IgD-negative memory B cell (primary cell): Measurements from ENCODE around the gene FAM107B. TPM values are rescaled to one million over a fixed set of nuclear protein-coding genes. Genes with fewer than 3 reads are reported as not detected.
"Not testable (repeated sequence)": the region's sequence is repeated elsewhere in the genome, so short reads cannot be mapped to it uniquely, and the experiment has no call there.

Experiments used
- H3K27ac Mint-ChIP-seq, 3 donors: one replicate each; pipeline ENCODE4 v1.8.0; 2020 to 2022; ENCODE audit warnings: mild to moderate bottlenecking in 3 of 3, mixed read lengths in 3 of 3, moderate library complexity in 1 of 3
- H3K27me3 Mint-ChIP-seq: one replicate; pipeline ENCODE4 v1.8.0; 2021; ENCODE audit warnings: mixed read lengths
- H3K36me3 Mint-ChIP-seq: one replicate; pipeline ENCODE4 v1.8.0; 2020; ENCODE audit warnings: mild to moderate bottlenecking, mixed read lengths
- H3K4me1 Mint-ChIP-seq, 3 donors: one replicate each; pipeline ENCODE4 v1.8.0; 2020 to 2022; ENCODE audit warnings: mixed read lengths in 3 of 3, mild to moderate bottlenecking in 1 of 3
- H3K4me3 Mint-ChIP-seq, 4 donors: one replicate each; pipeline ENCODE4 v1.8.0; 2020 to 2022; ENCODE audit warnings: mild to moderate bottlenecking in 4 of 4, mixed read lengths in 4 of 4, moderate library complexity in 3 of 4
- H3K9me3 Mint-ChIP-seq, 3 donors: one replicate each; pipeline ENCODE4 v1.8.0; 2020 to 2021; ENCODE audit warnings: mixed read lengths in 3 of 3, mild to moderate bottlenecking in 1 of 3
- polyA plus RNA-seq: library from polyadenylated mRNA; unstranded; fragments of 300-500 nt; fragmentation: Illumina TruSeq; gene quantifications from one replicate; pipeline ENCODE4 v1.2.3, GENCODE V29; 2021

FAM107B gene
- polyA plus RNA-seq, 1 donor from 2014 or later = 113 TPM

DNA sequence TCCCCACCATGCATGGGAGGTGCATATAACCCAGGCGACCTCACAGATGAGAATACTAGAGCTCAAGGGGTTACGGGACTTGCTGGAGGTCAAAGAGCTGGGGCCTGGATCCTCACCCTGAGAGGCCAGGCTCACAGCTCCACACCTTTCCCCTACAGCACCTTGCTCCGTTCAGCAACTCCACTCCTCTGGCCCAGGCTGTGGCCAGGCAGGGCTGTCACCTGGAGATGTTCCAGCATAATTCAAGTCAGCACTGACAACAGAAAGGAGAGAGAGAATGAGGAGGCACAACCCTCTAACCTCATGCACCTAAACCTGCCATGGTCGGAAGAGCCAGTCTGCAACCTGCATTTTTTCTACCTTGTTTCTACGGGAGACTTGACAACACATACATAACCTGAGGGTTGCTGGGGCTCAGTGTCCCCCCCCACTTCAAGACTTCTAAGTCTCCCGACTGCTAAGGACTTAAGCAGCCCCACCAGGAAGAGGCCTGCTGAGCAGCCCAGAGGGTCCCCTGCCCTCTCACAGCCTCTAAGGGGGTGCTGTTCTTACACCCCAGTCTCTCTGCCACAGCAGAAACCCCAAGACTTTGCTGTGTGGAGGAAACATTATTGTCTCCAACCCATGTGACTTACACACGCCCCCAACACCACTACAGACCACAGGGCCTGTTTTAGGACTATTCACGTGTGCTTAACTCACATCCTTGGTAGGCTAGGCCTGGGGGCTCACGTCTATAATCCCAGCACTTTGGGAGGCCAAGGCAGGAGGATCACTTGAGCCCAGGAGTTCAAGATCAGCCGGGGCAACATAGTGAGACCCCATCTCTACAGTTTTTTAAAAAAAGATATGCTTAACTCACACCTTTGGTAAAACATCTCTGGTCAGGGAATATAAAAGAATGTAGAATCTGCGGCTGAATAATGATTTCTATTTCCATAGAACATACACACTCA is 175.6 kb downstream of the FAM107B start:
- Mint-ChIP-seq H3K9me3 (no peaks in the 10 kb centered on the region), H3K27me3 (no peaks in the 10 kb centered on the region), H3K4me1 (peaks cover 53 to 58% (median 56%) of the 10 kb centered on the region in 3 donors), H3K36me3 (peaks cover 21% of the 10 kb centered on the region), H3K27ac (peak overlapping the region; percentile 11 to 85 (median 75)), H3K4me3 (peak overlapping the region in 2 of 4 donors; percentile 8 to 28)

DNA sequence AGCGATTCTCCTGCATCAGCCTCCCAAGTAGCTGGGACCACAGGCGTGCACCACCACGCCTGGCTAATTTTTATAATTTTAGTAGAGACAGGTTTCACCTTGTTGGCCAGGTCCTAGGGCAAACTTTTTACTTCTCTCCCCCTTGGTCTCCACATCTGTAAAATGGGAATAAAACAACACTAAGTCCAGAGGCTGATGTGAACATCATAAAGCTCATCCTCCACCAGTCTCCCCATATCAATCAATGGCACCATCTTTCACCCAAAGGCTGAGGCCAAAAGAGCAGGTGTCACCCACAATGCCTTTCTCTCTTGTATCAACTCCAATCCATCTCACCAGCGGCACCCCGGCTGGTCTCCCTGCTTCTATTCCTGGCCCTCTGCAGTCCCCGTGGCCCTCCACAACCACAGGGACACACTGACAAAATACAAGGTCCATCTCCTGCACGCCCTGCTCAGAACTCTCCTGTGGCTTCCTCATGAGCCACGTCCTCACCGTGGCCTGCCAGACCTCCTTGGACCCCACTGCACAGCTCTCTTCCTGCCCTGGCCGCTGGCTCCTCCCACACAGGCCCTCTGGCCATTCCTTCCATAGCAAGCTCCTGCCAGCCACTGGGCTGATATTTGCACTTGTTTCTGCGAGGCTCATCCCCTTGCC is 179.0 kb downstream of the FAM107B start:
- peaks cover 20% of the 10 kb centered on the region for H3K36me3 Mint-ChIP-seq
- peak overlapping the region in 2 of 4 donors; percentile 1 to 72 for H3K4me3 Mint-ChIP-seq
- H3K9me3 Mint-ChIP-seq = no peaks in the 10 kb centered on the region
- H3K27me3 Mint-ChIP-seq = no peaks in the 10 kb centered on the region
- peak overlapping the region; percentile 26 to 75 (median 59) for H3K27ac Mint-ChIP-seq
- peaks cover 38 to 63% (median 59%) of the 10 kb centered on the region in 3 donors for H3K4me1 Mint-ChIP-seq

DNA sequence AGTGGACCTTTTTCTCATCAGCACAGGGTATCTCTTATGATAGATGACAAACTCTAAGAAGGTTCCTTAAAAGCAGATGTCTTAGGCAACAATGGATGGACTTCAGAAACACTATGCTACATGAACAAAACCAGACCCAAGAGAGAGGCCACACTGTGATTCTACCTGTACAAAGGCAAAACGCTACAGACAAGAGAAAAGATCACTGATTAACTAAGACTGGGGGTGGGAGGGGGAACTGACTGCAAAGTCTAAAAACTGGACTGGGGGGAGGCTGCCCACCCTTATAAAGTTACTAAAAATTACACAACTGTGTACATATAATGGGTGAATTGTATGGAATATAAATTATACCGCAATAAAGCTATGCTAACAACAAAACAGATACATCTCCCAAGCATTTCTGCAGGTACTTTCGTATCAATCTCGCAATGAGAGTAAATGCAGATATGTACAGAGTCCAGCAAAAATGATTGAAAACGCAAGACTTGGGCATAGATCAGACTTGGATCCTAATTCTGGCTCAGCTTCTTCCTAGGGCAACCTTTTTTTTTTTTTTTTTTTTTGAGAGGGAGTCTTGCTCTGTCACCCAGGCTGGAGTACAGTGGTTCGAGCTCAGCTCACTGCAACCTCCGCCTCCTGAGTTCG is 179.7 kb downstream of the FAM107B start:
- H3K27me3 Mint-ChIP-seq = no peaks in the 10 kb centered on the region
- no peaks in the 10 kb centered on the region for H3K9me3 Mint-ChIP-seq
- H3K27ac Mint-ChIP-seq = peak overlapping the region; percentile 16 to 54 (median 17)
- peak overlapping the region in 1 of 4 donors; percentile 50 for H3K4me3 Mint-ChIP-seq
- peaks cover 17% of the 10 kb centered on the region for H3K36me3 Mint-ChIP-seq
- H3K4me1 Mint-ChIP-seq = peaks cover 42 to 67% (median 61%) of the 10 kb centered on the region in 3 donors

DNA sequence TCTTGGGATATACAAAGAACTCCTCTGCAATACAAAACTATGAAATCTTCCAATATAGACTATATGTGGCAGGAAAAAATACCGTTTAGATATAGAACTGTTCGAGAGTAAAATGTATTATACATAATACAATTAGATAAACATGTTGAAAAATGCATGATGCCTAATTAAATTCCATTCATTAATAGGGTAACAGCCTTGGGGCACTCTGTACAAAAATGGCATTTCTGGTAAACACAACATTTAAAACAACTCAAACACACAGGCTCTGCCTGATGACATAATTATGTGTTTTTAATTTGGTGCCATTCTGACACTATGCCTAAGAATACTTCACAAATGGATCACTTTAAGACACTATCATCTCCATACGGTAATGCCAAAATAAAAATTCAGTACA is 180.9 kb downstream of the FAM107B start:
- H3K36me3 Mint-ChIP-seq = peaks cover 12% of the 10 kb centered on the region
- no peaks in the 10 kb centered on the region for H3K9me3 Mint-ChIP-seq
- H3K27ac Mint-ChIP-seq = no peak overlapping the region
- peaks cover 52 to 71% (median 66%) of the 10 kb centered on the region in 3 donors for H3K4me1 Mint-ChIP-seq
- no peaks in the 10 kb centered on the region for H3K27me3 Mint-ChIP-seq
- H3K4me3 Mint-ChIP-seq = peak overlapping the region in 1 of 4 donors; percentile 73

DNA sequence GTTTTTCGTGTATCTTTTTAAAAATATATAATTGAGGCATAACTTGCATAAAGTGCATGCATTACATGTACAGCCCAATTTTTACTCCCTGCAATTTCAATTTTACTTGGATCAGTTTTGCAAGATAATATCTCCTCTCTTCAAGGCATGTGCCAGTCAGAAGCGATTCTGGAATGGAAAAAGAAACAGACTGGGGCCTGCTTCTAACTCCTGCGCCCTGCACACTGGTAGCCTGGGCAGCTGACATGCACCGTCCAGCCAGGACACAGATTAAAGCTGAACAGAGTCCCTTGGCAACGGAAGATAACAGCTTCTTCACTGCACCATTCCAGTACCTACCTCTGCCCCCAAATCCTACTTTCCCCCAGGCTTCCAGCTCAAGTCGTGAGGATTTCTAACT is 182.1 kb downstream of the FAM107B start:
- Mint-ChIP-seq H3K4me1 (peaks cover 64 to 74% (median 69%) of the 10 kb centered on the region in 3 donors), H3K36me3 (peaks cover 9% of the 10 kb centered on the region), H3K27ac (peak overlapping the region in 1 of 3 donors; percentile 60), H3K4me3 (peak overlapping the region in 1 of 4 donors; percentile 62), H3K27me3 (no peaks in the 10 kb centered on the region), H3K9me3 (no peaks in the 10 kb centered on the region)

DNA sequence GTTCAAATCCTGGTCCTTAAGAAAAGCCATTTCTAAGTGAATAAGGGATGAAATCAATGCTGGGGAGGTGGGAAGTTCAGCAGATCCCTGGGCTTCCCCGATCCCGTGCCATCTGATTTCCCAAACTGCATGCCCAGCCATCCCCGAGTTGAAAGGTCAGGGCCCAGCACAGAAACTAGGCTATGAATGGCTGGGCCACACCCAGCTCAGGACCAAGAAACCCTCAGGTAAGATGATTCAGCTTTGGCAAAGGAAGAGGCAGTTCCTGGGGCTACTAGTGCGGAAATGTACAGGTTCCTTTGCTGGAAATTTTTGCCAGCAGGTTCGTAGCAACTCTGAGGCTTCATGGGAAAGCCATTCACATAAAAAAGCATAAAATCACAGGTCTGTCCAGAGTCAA is 182.7 kb downstream of the FAM107B start:
- Mint-ChIP-seq H3K4me1 (peaks cover 63 to 73% (median 71%) of the 10 kb centered on the region in 3 donors), H3K36me3 (peaks cover 9% of the 10 kb centered on the region), H3K4me3 (no peak overlapping the region), H3K27me3 (no peaks in the 10 kb centered on the region), H3K9me3 (no peaks in the 10 kb centered on the region), H3K27ac (peak overlapping the region in 1 of 3 donors; percentile 74)

DNA sequence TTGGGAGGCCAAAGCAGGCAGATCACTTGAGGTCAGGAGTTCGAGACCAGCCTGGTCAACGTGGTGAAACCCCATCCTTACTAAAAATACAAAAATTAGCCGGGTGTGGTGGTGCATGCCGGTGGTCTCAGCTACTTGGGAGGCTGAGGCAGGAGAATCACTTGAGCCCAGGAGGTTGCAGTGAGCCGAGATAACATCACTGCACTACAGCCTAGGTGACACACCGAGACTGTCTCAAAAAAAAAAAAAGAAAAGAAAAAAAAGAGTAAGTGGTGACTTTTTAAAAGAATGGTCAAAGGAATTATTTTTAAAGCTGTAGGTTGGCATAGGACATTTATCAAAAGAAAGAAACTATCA is 185.8 kb downstream of the FAM107B start:
- Mint-ChIP-seq H3K27ac (peak overlapping the region; percentile 27 to 94 (median 92)), H3K4me3 (peak overlapping the region in 2 of 4 donors; percentile 5 to 76), H3K4me1 (peaks cover 70 to 83% (median 82%) of the 10 kb centered on the region in 3 donors)
- H3K36me3 Mint-ChIP-seq, H3K27me3 Mint-ChIP-seq, H3K9me3 Mint-ChIP-seq: not testable (repeated sequence)

DNA sequence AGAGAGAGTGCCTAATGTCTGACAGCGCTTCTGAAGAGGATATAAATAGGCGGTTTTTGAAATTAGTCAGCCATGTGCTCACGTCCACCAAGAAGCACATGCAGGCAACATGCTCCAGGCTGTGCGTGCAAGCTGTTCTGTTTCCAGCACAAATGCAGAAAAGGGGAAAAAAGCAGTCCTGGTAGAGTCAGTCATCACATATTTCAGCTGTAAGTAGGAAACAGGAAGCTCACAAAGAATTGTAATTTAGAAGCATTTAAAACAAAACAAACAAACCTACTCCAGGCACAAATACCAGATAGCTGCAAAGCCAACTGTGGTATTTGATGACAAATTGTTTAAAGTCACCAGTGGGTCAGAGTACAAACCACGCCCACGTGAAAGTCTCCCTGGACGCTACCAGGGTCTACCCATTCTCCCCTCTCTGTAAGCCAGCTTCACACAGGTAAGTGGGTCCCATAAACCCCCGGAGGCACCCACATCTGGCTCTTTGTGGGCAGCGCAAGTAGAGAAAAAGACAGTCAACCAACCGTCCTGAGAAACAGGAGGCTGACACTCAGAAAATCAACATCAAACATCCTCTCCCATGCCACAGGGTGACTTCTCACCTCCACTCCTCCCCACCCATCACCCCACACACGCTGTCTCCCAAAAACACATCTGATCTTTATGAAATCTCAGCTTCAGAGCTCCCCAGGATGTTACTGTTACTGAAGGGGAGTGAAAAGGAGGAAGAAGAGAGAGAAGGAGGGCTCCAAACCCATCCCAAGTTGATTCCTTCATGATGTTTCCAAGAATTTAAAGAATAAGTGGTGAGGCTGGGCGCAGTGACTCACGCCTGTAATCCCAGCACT is 186.4 kb downstream of the FAM107B start:
- peaks cover 1% of the 10 kb centered on the region for H3K27me3 Mint-ChIP-seq
- H3K9me3 Mint-ChIP-seq = no peaks in the 10 kb centered on the region
- peak overlapping the region; percentile 27 to 94 (median 92) for H3K27ac Mint-ChIP-seq
- H3K36me3 Mint-ChIP-seq = peaks cover 4% of the 10 kb centered on the region
- peaks cover 76 to 88% (median 86%) of the 10 kb centered on the region in 3 donors for H3K4me1 Mint-ChIP-seq
- peak overlapping the region; percentile 5 to 91 (median 66) for H3K4me3 Mint-ChIP-seq

DNA sequence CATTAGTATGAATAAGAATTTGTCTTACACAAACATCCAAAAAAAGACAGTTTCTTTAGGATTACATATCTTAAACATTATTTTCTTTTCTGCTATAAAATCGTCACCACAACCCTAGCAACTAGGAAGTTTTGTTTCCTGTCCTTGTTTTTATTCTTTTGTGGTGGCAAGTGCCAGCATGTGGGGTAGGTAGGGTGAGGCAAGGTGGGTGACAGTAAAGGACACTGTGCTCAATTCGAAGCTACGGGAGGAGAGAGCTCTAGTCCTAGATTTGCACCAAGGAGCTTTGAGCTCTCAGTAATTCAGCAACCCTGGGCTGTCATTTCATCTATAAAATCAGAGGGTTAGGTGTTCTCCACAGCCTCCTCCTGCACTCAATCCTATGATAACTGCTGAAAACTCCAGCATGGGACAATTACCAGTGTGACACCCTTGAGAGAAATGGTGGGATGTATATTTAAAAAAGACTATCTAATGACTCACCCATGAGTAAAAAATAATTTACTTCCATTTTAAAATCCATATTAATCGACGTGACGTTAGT is 187.1 kb downstream of the FAM107B start:
- Mint-ChIP-seq H3K36me3 (peaks cover 7% of the 10 kb centered on the region), H3K27me3 (peaks cover 1% of the 10 kb centered on the region), H3K27ac (peak overlapping the region; percentile 27 to 94 (median 92)), H3K4me3 (peak overlapping the region; percentile 5 to 91 (median 66)), H3K9me3 (no peaks in the 10 kb centered on the region), H3K4me1 (peaks cover 80 to 89% (median 89%) of the 10 kb centered on the region in 3 donors)

DNA sequence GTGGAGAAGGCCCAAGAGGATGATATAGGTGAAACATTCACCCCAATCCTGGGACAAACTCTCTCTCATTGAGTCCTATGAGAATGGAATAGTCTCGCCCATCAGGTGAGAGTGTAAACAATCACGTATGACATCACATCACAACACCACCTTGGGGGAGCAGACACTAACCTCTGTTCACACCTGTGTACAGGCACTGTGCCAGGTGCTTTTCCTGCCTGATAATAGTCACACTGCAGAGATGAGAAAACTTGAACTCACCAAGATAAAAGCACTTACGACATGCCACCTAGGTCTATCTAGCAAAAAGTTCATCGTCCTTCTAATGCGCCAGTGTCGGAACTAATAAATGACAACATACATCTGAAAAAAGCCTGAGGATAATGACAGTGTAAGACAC is 187.8 kb downstream of the FAM107B start:
- H3K4me3 Mint-ChIP-seq = peak overlapping the region in 3 of 4 donors; percentile 14 to 38 (median 17)
- H3K4me1 Mint-ChIP-seq = peaks cover 83 to 88% (median 86%) of the 10 kb centered on the region in 3 donors
- H3K36me3 Mint-ChIP-seq = peaks cover 7% of the 10 kb centered on the region
- H3K27ac Mint-ChIP-seq = peak overlapping the region; percentile 88 to 94 (median 93)
- peaks cover 1% of the 10 kb centered on the region for H3K27me3 Mint-ChIP-seq
- no peaks in the 10 kb centered on the region for H3K9me3 Mint-ChIP-seq

DNA sequence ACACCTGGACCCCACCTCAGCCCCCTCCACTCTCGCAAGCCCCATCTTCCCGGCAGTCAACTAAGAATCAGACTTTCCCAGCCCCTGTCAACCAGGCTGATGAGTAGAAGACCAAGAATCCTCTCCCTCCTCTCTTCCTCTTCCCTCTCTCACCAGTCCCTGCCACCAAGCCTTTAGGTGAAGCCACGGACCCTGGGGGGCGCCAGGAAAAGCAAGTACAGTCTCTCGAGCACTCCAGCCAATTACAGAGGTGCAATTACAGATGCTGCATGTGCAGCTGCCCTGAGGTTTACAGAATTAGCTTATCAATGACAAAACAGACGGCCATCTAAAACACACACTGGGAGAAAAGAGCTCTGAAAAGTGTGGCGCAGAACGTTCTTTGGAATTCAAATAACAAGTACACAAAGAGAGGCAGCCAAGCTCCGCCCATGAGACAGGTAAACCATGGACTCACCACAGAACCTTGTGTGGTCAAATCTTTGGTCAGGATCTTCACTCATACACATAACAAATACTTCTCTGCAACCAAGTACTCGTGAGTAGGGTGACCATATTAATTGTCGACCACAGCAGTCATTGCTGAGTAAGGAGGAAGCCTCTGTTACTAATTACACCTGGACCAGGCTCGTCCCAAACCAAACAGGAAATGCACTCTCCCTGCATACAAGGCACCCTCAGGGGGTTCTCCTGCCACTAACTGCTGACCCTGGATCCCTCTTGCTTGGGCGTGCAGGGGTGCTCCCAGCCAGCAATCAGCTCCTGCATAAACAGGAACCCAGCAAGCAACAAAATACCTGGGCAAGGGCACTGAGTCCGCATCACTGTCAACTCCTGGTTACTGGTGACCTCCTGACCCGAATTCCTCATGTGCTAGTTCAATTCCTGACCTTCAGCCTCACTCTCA is 189.2 kb downstream of the FAM107B start:
- peak overlapping the region in 3 of 4 donors; percentile 44 to 88 (median 72) for H3K4me3 Mint-ChIP-seq
- peaks cover 7% of the 10 kb centered on the region for H3K36me3 Mint-ChIP-seq
- H3K9me3 Mint-ChIP-seq = no peaks in the 10 kb centered on the region
- peaks cover 1% of the 10 kb centered on the region for H3K27me3 Mint-ChIP-seq
- peak overlapping the region; percentile 88 to 94 (median 93) for H3K27ac Mint-ChIP-seq
- H3K4me1 Mint-ChIP-seq = peaks cover 84 to 89% (median 84%) of the 10 kb centered on the region in 3 donors

DNA sequence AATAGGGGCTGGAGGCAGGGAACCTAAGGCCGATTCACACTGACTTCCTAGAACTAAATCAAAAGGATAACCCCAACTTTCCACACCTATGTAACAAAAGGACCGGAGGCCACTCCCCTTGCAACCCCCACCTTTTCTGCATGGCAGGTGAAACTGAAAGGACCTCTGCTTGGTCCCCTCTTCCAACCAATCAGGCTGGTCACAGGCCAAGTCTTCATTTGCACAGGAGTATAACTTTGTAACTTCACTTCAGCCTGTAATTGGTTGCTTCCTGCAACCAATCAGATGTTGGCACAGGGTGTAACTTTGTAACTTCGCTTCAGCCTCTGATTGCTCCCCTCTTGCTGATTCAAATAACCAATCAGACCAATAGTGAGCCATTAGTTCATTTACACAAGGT is 190.0 kb downstream of the FAM107B start:
- Mint-ChIP-seq H3K4me1 (peaks cover 81 to 85% (median 84%) of the 10 kb centered on the region in 3 donors), H3K9me3 (no peaks in the 10 kb centered on the region), H3K27me3 (peaks cover 1% of the 10 kb centered on the region), H3K27ac (peak overlapping the region; percentile 88 to 92 (median 90)), H3K36me3 (peaks cover 7% of the 10 kb centered on the region), H3K4me3 (peak overlapping the region in 3 of 4 donors; percentile 72 to 88 (median 76))

DNA sequence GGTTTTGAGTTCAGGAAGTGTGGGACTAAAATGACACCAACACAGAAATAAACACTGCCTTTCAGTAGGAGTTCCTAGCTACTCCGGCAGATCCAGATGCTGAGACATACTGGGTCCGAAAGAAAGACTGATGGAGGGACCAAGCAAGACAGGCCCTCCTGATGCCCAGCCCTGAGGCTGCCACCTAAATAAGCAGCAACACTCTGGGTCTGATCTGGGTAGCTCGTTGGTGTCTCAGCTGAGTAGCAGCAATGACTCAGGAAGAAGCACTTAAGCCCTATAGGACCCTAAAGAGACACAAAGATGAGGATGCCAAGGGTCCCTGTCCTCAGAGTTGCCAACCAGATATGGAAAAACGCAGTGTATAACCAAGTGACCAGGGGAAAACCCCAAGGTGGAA is 190.7 kb downstream of the FAM107B start:
- Mint-ChIP-seq H3K27me3 (peaks cover 1% of the 10 kb centered on the region), H3K27ac (peak overlapping the region; percentile 88 to 94 (median 92)), H3K36me3 (peaks cover 7% of the 10 kb centered on the region), H3K4me1 (peaks cover 81 to 87% (median 84%) of the 10 kb centered on the region in 3 donors), H3K9me3 (no peaks in the 10 kb centered on the region), H3K4me3 (peak overlapping the region; percentile 54 to 94 (median 74))
